H1 (cell line): ENCODE data around the gene GID8. TPM values are rescaled to one million over a fixed set of nuclear protein-coding genes. Genes with fewer than 3 reads are reported as not detected.

Source experiments
- CTCF ChIA-PET: fragments of 300-600 bp; sonication (Branson Sonifier 250); formaldehyde crosslinking; loops from one replicate; lab custom pipeline; 2021; ENCODE audit not compliant: partially characterized antibody; lab: Charles Lee
- POLR2A ChIA-PET: fragments of 300-600 bp; sonication (Branson Sonifier 250); formaldehyde crosslinking; loops from one replicate; lab custom pipeline; 2021; ENCODE audit warnings: inconsistent platforms; ENCODE audit not compliant: partially characterized antibody; lab: Charles Lee
- DNase-seq, 2 experiments: peaks; one replicate each; pipeline versions ENCODE4 v3.0.0 to v3.0.0-alpha.2; 2010 to 2022; ENCODE audit warnings: low spot score in 2 of 2, low read depth in 1 of 2, mixed read lengths in 1 of 2
- FAIRE-seq: peaks from 2 replicates; lab custom pipeline; 2011; peaks lifted over from hg19 to GRCh38; lab: Jason Lieb, UNC
- H2AFZ ChIP-seq: 2 replicates; pipeline ENCODE4 v1.8.1; 2012; ENCODE audit warnings: low read length, inconsistent platforms
- H2AK5ac ChIP-seq: 2 replicates; pipeline ENCODE4 v1.6.1; 2013; ENCODE audit warnings: low read depth, low read length
- H2BK120ac ChIP-seq: replicated peaks from 2 replicates; pipeline ENCODE3; 2013; ENCODE audit warnings: low read depth, low read length, inconsistent platforms
- H2BK12ac ChIP-seq: 2 replicates; pipeline ENCODE4 v1.6.1; 2013; ENCODE audit warnings: low read depth, low read length
- H2BK15ac ChIP-seq: 2 replicates; pipeline ENCODE4 v1.6.1; 2013; ENCODE audit warnings: low read length
- H2BK20ac ChIP-seq: 2 replicates; pipeline ENCODE4 v1.6.1; 2013; ENCODE audit warnings: low read length
- H2BK5ac ChIP-seq: 2 replicates; pipeline ENCODE4 v1.6.1; 2013; ENCODE audit warnings: low read depth, low read length
- H3K14ac ChIP-seq: 2 replicates; pipeline ENCODE4 v1.6.1; 2013; ENCODE audit warnings: inconsistent platforms; ENCODE audit not compliant: insufficient read length
- H3K18ac ChIP-seq: 2 replicates; pipeline ENCODE4 v1.6.1; 2013; ENCODE audit warnings: low read length; ENCODE audit errors: extremely low read depth
- H3K23ac ChIP-seq: 2 replicates; pipeline ENCODE4 v1.6.1; 2013; ENCODE audit warnings: inconsistent platforms; ENCODE audit not compliant: insufficient read length
- H3K23me2 ChIP-seq: 2 replicates; pipeline ENCODE4 v1.6.1; 2013; ENCODE audit warnings: low read depth, low read length
- H3K27ac ChIP-seq: 2 replicates; pipeline ENCODE4 v1.6.1; 2011; ENCODE audit warnings: low read depth, low read length, inconsistent platforms
- H3K27me3 ChIP-seq, 4 experiments: replicated peaks in 1 of 4; 1 replicate in 1 of 4; 2 replicates in 3 of 4; pipeline versions ENCODE4 v1.6.1 to v1.8.1; 2011 to 2013; ENCODE audit warnings: low read length in 3 of 4, mild to moderate bottlenecking in 3 of 4, inconsistent platforms in 2 of 4, mixed read lengths in 2 of 4, moderate library complexity in 1 of 4; ENCODE audit not compliant: control insufficient read depth in 3 of 4, insufficient read depth in 3 of 4; ENCODE audit errors: extremely low read depth in 1 of 4
- H3K36me3 ChIP-seq, 4 experiments: 2 replicates each; pipeline versions ENCODE4 v1.6.1 to v1.8.1; 2011 to 2013; ENCODE audit warnings: mild to moderate bottlenecking in 4 of 4, low read length in 3 of 4, moderate library complexity in 2 of 4, control low read depth in 1 of 4, inconsistent platforms in 1 of 4; ENCODE audit not compliant: insufficient read depth in 4 of 4, control insufficient read depth in 2 of 4
- H3K4ac ChIP-seq: replicated peaks from 2 replicates; pipeline ENCODE3; 2013; ENCODE audit warnings: low read length, low read depth, mixed read lengths, inconsistent platforms; ENCODE audit not compliant: insufficient read length
- H3K4me1 ChIP-seq, 4 experiments: replicated peaks in 1 of 4; 1 replicate in 1 of 4; 2 replicates in 3 of 4; pipeline versions ENCODE4 v1.6.1 to v1.8.1; 2011 to 2013; ENCODE audit warnings: low read length in 3 of 4, inconsistent platforms in 2 of 4, mixed read lengths in 1 of 4; ENCODE audit not compliant: insufficient read depth in 4 of 4, control insufficient read depth in 3 of 4
- H3K4me2 ChIP-seq, 2 experiments: 2 replicates each; pipeline versions ENCODE4 v1.6.1 to v1.8.1; 2011 to 2013; ENCODE audit warnings: low read depth in 2 of 2, low read length in 2 of 2, control low read depth in 1 of 2, inconsistent platforms in 1 of 2, mild to moderate bottlenecking in 1 of 2; ENCODE audit not compliant: insufficient read depth in 1 of 2
- H3K4me3 ChIP-seq, 4 experiments: fragments of 200-600, 300-600 bp in 1 of 4; sonication (generic), shearing (Covaris generic), sonication (Bioruptor Twin) in 1 of 4; 2 replicates each; pipeline versions ENCODE4 v1.5.1 to v1.8.1; 2011 to 2016; ENCODE audit warnings: low read length in 4 of 4, low read depth in 3 of 4, control low read depth in 2 of 4, inconsistent platforms in 2 of 4, mild to moderate bottlenecking in 2 of 4, mixed read lengths in 1 of 4, moderate library complexity in 1 of 4; ENCODE audit not compliant: insufficient read depth in 2 of 4; ENCODE audit errors: extremely low read depth in 1 of 4
- H3K56ac ChIP-seq: replicated peaks from 2 replicates; pipeline ENCODE3; 2013; ENCODE audit warnings: low read depth, mild to moderate bottlenecking, mixed read lengths, low read length, inconsistent platforms; ENCODE audit not compliant: insufficient read length
- H3K79me1 ChIP-seq: 2 replicates; pipeline ENCODE4 v1.6.1; 2013; ENCODE audit warnings: low read depth, low read length, control low read depth
- H3K79me2 ChIP-seq, 2 experiments: 2 replicates each; pipeline versions ENCODE4 v1.6.1 to v1.8.1; 2012 to 2013; ENCODE audit warnings: low read length in 2 of 2, mild to moderate bottlenecking in 2 of 2, inconsistent platforms in 1 of 2; ENCODE audit not compliant: insufficient read depth in 2 of 2, control insufficient read depth in 1 of 2
- H3K9ac ChIP-seq, 4 experiments: replicated peaks in 1 of 4; 1 replicate in 1 of 4; 2 replicates in 3 of 4; pipeline versions ENCODE4 v1.6.1 to v1.8.1; 2011 to 2013; ENCODE audit warnings: low read depth in 3 of 4, low read length in 3 of 4, control low read depth in 2 of 4, mild to moderate bottlenecking in 2 of 4, moderate library complexity in 2 of 4, inconsistent platforms in 1 of 4; ENCODE audit errors: extremely low read depth in 1 of 4
- H3K9me3 ChIP-seq, 2 experiments: 2 replicates each; pipeline versions ENCODE4 v1.6.1 to v1.8.1; 2012 to 2013; ENCODE audit warnings: mild to moderate bottlenecking in 2 of 2, moderate library complexity in 2 of 2, control low read depth in 1 of 2, inconsistent platforms in 1 of 2, low read depth in 1 of 2, low read length in 1 of 2, mixed read lengths in 1 of 2; ENCODE audit not compliant: insufficient read depth in 2 of 2
- H4K20me1 ChIP-seq, 2 experiments: replicated peaks in 1 of 2; 2 replicates each; pipeline versions ENCODE3 to v1.8.1; 2011 to 2013; ENCODE audit warnings: inconsistent platforms in 2 of 2, low read length in 2 of 2, mild to moderate bottlenecking in 1 of 2; ENCODE audit not compliant: insufficient read depth in 2 of 2, control insufficient read depth in 1 of 2
- H4K5ac ChIP-seq: 2 replicates; pipeline ENCODE4 v1.6.1; 2013; ENCODE audit warnings: low read length, low read depth, mixed read lengths, inconsistent platforms; ENCODE audit not compliant: insufficient read length
- H4K8ac ChIP-seq: 2 replicates; pipeline ENCODE4 v1.8.0; 2013; ENCODE audit warnings: mild to moderate bottlenecking, moderate library complexity, low read length, inconsistent platforms; ENCODE audit not compliant: insufficient read depth; ENCODE audit errors: extremely low read depth
- H4K91ac ChIP-seq: replicated peaks from 2 replicates; pipeline ENCODE3; 2013; ENCODE audit warnings: low read length, mixed read lengths, inconsistent platforms; ENCODE audit not compliant: insufficient read length
- CREB1 ChIP-seq: IDR thresholded peaks from 2 replicates; pipeline ENCODE4 v1.6.1; 2012; ENCODE audit warnings: inconsistent platforms
- WGBS, 2 experiments: shearing (Covaris generic) in 1 of 2; methylation state at CpG; one replicate each; pipeline versions ENCODE4 v1.1.6 to v1.1.7; 2013 to 2015; ENCODE audit warnings: low lambda C conversion rate in 2 of 2, mixed read lengths in 2 of 2, inconsistent platforms in 1 of 2, low coverage in 1 of 2, missing lambda C conversion rate in 1 of 2; ENCODE audit not compliant: insufficient replicate concordance in 2 of 2, insufficient coverage in 1 of 2, insufficient read length in 1 of 2; ENCODE audit errors: extremely low coverage in 1 of 2, missing lambda C conversion rate in 1 of 2; 5-methylcytosine and 5-hydroxymethylcytosine counted together
- polyA plus RNA-seq, 7 experiments: library from polyadenylated mRNA; depleted of rRNA in 3 of 7; stranded (reverse) in 5 of 7; unstranded in 2 of 7; fragments of >200 nt in 5 of 7; fragments of 200-250 nt in 2 of 7; gene quantifications; 1 replicate in 5 of 7; 2 replicates in 1 of 7; 4 replicates in 1 of 7; pipeline versions ENCODE4 v1.2.1 to v1.2.3, GENCODE V29; 2011 to 2013; ENCODE audit warnings: missing spikeins in 2 of 7, mixed read lengths in 2 of 7
- total RNA-seq: library from RNA; stranded (reverse); fragmentation: NEBNext Ultra II Directional; extraction: Animal tissue kit (Norgen Biotek cat#: 25700); gene quantifications from 2 replicates; pipeline ENCODE4 v1.2.1, GENCODE V29; 2021

Gene GID8
- total and polyA plus RNA-seq, 2 of the 8 experiments (the other 6 are each of a cell fraction or from before 2014, with no cell fraction given), result 39.7 to 72.9 TPM

GRCh38 chr20:62983210-62983609 is 45.3 kb downstream of the GID8 start:
- no peak overlapping the region for H4K91ac ChIP-seq
- no peaks in the 10 kb centered on the region for H3K79me1 ChIP-seq
- POLR2A ChIA-PET, result interaction anchor here (2.7 kb wide), 1 partner anchor 12 kb away, joined by 9 read pairs; no protein-coding TSS in a partner anchor
- H3K4me2 ChIP-seq, result no peak overlapping the region
- H2BK12ac ChIP-seq, result peak overlapping the region; percentile 90; the same call in 1 of the 2 replicates
- H3K23me2 ChIP-seq, result no peaks in the 10 kb centered on the region
- no peak overlapping the region for H3K18ac ChIP-seq
- H3K4me3 ChIP-seq, result no peak overlapping the region
- no peak overlapping the region for H4K5ac ChIP-seq
- no peak overlapping the region for H3K14ac ChIP-seq
- no peak overlapping the region for H2BK5ac ChIP-seq
- H2AFZ ChIP-seq, result no peak overlapping the region
- H3K27me3 ChIP-seq, result no peaks in the 10 kb centered on the region; a peak in 1 of 7 replicates
- FAIRE-seq (no peak), DNase-seq (no peak)
- no peak overlapping the region for H2BK120ac ChIP-seq
- CTCF ChIA-PET, result interaction anchor here (1.0 to 3.7 kb wide), 3 partner anchors 12 to 84 kb away, joined by 3 to 13 read pairs (median 3); no protein-coding TSS in a partner anchor
- H3K9me3 ChIP-seq, result no peaks in the 10 kb centered on the region
- no peak overlapping the region for H2AK5ac ChIP-seq
- WGBS, 2 experiments, result 84% methylated on average over 4 of the region's 6 CpGs; no CpG with 5 or more reads in 1 of the 2 experiments
- H3K23ac ChIP-seq, result no peak overlapping the region
- no peak overlapping the region for H2BK20ac ChIP-seq
- no peak overlapping the region for H3K9ac ChIP-seq
- H3K4me1 ChIP-seq, result peaks cover 0 to 29% (median 14%) of the 10 kb centered on the region in 4 experiments; a peak in 6 of 7 replicates
- H3K4ac ChIP-seq, result no peak overlapping the region
- no peaks in the 10 kb centered on the region for H3K79me2 ChIP-seq
- H2BK15ac ChIP-seq, result peak overlapping the region; percentile 65; the same call in 1 of the 2 replicates
- H3K27ac ChIP-seq, result no peak overlapping the region
- peak overlapping the region; percentile 11; the same call in 1 of the 2 replicates for H4K8ac ChIP-seq
- no peaks in the 10 kb centered on the region for H4K20me1 ChIP-seq
- H3K36me3 ChIP-seq, result no peaks in the 10 kb centered on the region
- no peak overlapping the region for H3K56ac ChIP-seq
- no peak for TF ChIP-seq CREB1
